HCT116 (cell line): ENCODE results near the gene MACROH2A2. TPM values are rescaled to one million over a fixed set of nuclear protein-coding genes. Genes with fewer than 3 reads are reported as not detected.

ENCODE experiments used
- ATAC-seq: fragments of 200-7000 bp; cut with Tn5 transposase; 2 replicates; pipeline ENCODE4 v1.9.1; 2020; ENCODE audit warnings: mild to moderate bottlenecking, moderate library complexity
- BruUV-seq: library from RNA; stranded (reverse); fragments of 400-500 nt; replicated peaks from 2 replicates; lab custom pipeline; 2021; lab: Mats Ljungman, UMichigan
- CTCF ChIA-PET: fragments of 300-600 bp; sonication (Branson Sonifier 250); formaldehyde crosslinking; loops from one replicate; lab custom pipeline; 2021; ENCODE audit warnings: antibody characterized with exemption; lab: Charles Lee
- POLR2A ChIA-PET: fragments of 300-600, 350-600 bp; sonication (Branson Sonifier 250); formaldehyde crosslinking; loops from one replicate; lab custom pipeline; 2021; ENCODE audit warnings: antibody characterized with exemption; lab: Charles Lee
- RAD21 ChIA-PET, 2 experiments: fragments of 300-600 bp; sonication (Branson Sonifier 250); formaldehyde crosslinking; loops; one replicate each; lab custom pipeline; 2023; ENCODE audit warnings: low total read pairs in 2 of 2; ENCODE audit not compliant: uncharacterized antibody in 2 of 2, unreplicated experiment in 2 of 2, low non-redundant PET in 1 of 2; lab: Charles Lee
- DNase-seq: peaks from one replicate; pipeline ENCODE4 v3.0.0-alpha.2; 2010; ENCODE audit warnings: low read depth, low spot score
- H2AFZ ChIP-seq: fragments of 200-600 bp; shearing (Covaris generic), sonication (generic); 2 replicates; pipeline ENCODE4 v1.6.1; 2017; ENCODE audit warnings: low read depth, mixed run types, mixed read lengths, antibody characterized with exemption, low read length; ENCODE audit not compliant: poor library complexity, severe bottlenecking
- H3K27ac ChIP-seq: 2 replicates; pipeline ENCODE4 v1.5.1; 2012; ENCODE audit warnings: low read depth, low read length
- H3K27me3 ChIP-seq: fragments of 200-600 bp; sonication (generic); 2 replicates; pipeline ENCODE4 v1.6.1; 2016; ENCODE audit warnings: mixed run types, low read length, mixed read lengths; ENCODE audit not compliant: insufficient read depth
- H3K36me3 ChIP-seq, 2 experiments: fragments of 200-500 bp in 1 of 2; fragments of 200-600 bp in 1 of 2; sonication (Bioruptor generic) in 1 of 2; sonication (generic) in 1 of 2; 2 replicates each; pipeline versions ENCODE4 v1.5.1 to v1.6.1; 2014 to 2016; ENCODE audit warnings: low read length in 2 of 2, inconsistent platforms in 1 of 2, mixed read lengths in 1 of 2, mixed run types in 1 of 2; ENCODE audit not compliant: insufficient read depth in 2 of 2, control insufficient read depth in 1 of 2
- H3K4me1 ChIP-seq, 2 experiments: fragments of 200-600 bp in 1 of 2; sonication (generic) in 1 of 2; 2 replicates each; pipeline versions ENCODE4 v1.5.1 to v1.6.1; 2012 to 2017; ENCODE audit warnings: low read length in 2 of 2, inconsistent platforms in 1 of 2, mild to moderate bottlenecking in 1 of 2, mixed read lengths in 1 of 2, mixed run types in 1 of 2, moderate library complexity in 1 of 2; ENCODE audit not compliant: insufficient read depth in 2 of 2, control insufficient read depth in 1 of 2
- H3K4me2 ChIP-seq: fragments of 200-600 bp; sonication (generic); 2 replicates; pipeline ENCODE4 v1.6.1; 2017; ENCODE audit warnings: mixed run types, low read length, mixed read lengths
- H3K4me3 ChIP-seq, 2 experiments: fragments of 200-600 bp in 1 of 2; sonication (generic) in 1 of 2; replicated peaks in 1 of 2; 2 replicates each; pipeline ENCODE4 v1.5.1; 2011 to 2016; ENCODE audit warnings: low read length in 2 of 2, control low read depth in 1 of 2, low read depth in 1 of 2, mild to moderate bottlenecking in 1 of 2, mixed read lengths in 1 of 2, mixed run types in 1 of 2
- H3K79me2 ChIP-seq: fragments of 200-600 bp; sonication (generic); 2 replicates; pipeline ENCODE4 v1.6.1; 2017; ENCODE audit warnings: mild to moderate bottlenecking, mixed run types, low read length, moderate library complexity, mixed read lengths; ENCODE audit not compliant: insufficient read depth
- H3K9ac ChIP-seq: fragments of 200-600 bp; sonication (generic); 2 replicates; pipeline ENCODE4 v1.6.1; 2016; ENCODE audit warnings: low read length, mixed read lengths
- H3K9me2 ChIP-seq: fragments of 200-600 bp; sonication (generic), shearing (Covaris generic); 2 replicates; pipeline ENCODE4 v1.6.1; 2017; ENCODE audit warnings: mixed run types, mild to moderate bottlenecking, moderate library complexity; ENCODE audit not compliant: insufficient read depth
- H3K9me3 ChIP-seq, 2 experiments: fragments of 200-500 bp in 1 of 2; fragments of 200-600 bp in 1 of 2; sonication (Bioruptor generic) in 1 of 2; sonication (generic) in 1 of 2; 2 replicates each; pipeline ENCODE4 v1.6.1; 2014 to 2017; ENCODE audit warnings: low read length in 2 of 2, mixed read lengths in 2 of 2, inconsistent platforms in 1 of 2, low read depth in 1 of 2, mild to moderate bottlenecking in 1 of 2, mixed run types in 1 of 2, moderate library complexity in 1 of 2; ENCODE audit not compliant: control insufficient read depth in 1 of 2, insufficient read depth in 1 of 2
- H4K20me1 ChIP-seq: fragments of 200-600 bp; sonication (generic), shearing (Covaris generic); 2 replicates; pipeline ENCODE4 v1.6.1; 2017; ENCODE audit warnings: mixed run types, mild to moderate bottlenecking, moderate library complexity; ENCODE audit not compliant: insufficient read depth
- ELF1 ChIP-seq: IDR thresholded peaks from 2 replicates; pipeline ENCODE4 v1.6.1; 2012; ENCODE audit warnings: low read depth, borderline replicate concordance
- POLR2A ChIP-seq: IDR thresholded peaks from 2 replicates; pipeline ENCODE4 v1.7.0; 2011; ENCODE audit warnings: borderline replicate concordance; ENCODE audit not compliant: insufficient read depth, insufficient read length; ENCODE audit errors: extremely low read depth
- POLR2AphosphoS5 ChIP-seq: IDR thresholded peaks from 2 replicates; pipeline ENCODE4 v1.6.1; 2011; ENCODE audit warnings: mild to moderate bottlenecking, low read depth, low read length, moderate library complexity
- TCF7L2 ChIP-seq: IDR thresholded peaks from 2 replicates; pipeline ENCODE4 v1.7.0; 2011; ENCODE audit warnings: borderline replicate concordance, inconsistent platforms; ENCODE audit not compliant: insufficient read depth, insufficient read length; ENCODE audit errors: extremely low read depth
- ZFX ChIP-seq: fragments of 450-650 bp; IDR thresholded peaks from 2 replicates; pipeline ENCODE4 v1.6.1; 2017
- ZNF274 ChIP-seq: fragments of 200-500 bp; sonication (Bioruptor generic); IDR thresholded peaks from 2 replicates; pipeline ENCODE4 v1.6.1; 2014; ENCODE audit warnings: mild to moderate bottlenecking, low read depth, low read length, inconsistent platforms
- intact Hi-C: fragments of 100-400 bp; cut with micrococcal nuclease; formaldehyde crosslinking; loops from 2 replicates; pipeline ENCODE4 v1.10.0; 2022
- total RNA-seq: library from RNA; stranded (reverse); gene quantifications from one replicate; pipeline ENCODE4 v1.2.1, GENCODE V29; 2021; ENCODE audit not compliant: unreplicated experiment

Gene MACROH2A2
- total RNA-seq, 1 experiment from 2014 or later, result 41.4 TPM

DNA sequence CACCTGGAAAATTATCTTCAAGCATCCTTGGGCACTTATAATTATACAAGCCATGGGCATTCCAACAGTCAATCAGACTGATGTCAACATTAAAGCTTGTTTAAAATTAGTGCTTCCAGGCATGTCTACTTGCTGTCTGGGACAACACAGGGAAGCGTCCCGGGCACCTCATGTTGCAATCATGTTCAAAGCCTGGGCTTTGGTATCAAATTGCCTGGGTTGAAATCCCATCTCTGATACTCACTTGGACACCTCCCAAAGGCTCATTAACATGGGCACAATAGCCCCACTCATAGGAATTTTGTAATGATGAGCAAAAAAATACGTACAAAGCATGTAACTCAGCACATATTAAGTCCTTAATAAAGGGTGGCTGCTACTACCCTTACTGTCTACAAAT lies 65.5 kb downstream of the MACROH2A2 start:
- no peaks in the 10 kb centered on the region for H3K4me1 ChIP-seq
- CTCF ChIA-PET, result interaction anchor here (2.4 to 2.5 kb wide), 2 partner anchors 28 to 269 kb away, joined by 6 to 10 read pairs; partner anchors contain the start of gene TYSND1

DNA sequence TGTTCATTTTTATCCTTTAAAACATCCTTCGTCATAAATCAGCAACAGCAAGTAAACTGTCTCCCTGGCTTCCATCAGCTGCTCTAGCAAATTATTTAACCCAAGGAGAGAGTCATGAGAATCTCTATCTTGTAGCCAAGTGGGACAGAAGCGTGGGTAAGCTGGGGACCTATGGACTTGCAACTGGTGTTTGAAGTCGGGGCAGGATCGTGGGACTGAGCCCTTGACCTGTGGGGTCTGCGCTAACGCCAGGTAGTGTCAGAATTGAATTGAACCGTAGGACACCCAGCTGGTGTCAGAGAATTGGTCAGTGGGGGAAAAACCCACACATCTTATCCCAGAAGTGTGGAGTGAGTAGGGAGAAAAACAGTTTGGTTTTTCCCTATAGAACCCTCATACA lies 66.6 kb downstream of the MACROH2A2 start:
- H3K9me2 ChIP-seq, result no peaks in the 10 kb centered on the region
- DNase-seq (no peak), ATAC-seq (no peak)
- H3K4me2 ChIP-seq, result no peak overlapping the region
- no peak for TF ChIP-seq TCF7L2
- no peak for TF ChIP-seq ZFX
- TF ChIP-seq POLR2AphosphoS5, result no peak
- RAD21 ChIA-PET, result no interaction called here
- no TSS peak for BruUV-seq
- H3K27ac ChIP-seq, result no peak overlapping the region
- peaks cover 10 to 46% of the 10 kb centered on the region in 2 experiments; a peak in 3 of 4 replicates for H3K36me3 ChIP-seq
- H3K9me3 ChIP-seq, result no peaks in the 10 kb centered on the region
- H4K20me1 ChIP-seq, result no peaks in the 10 kb centered on the region
- peaks cover under 1% of the 10 kb centered on the region; the same call in 1 of the 2 replicates for H3K79me2 ChIP-seq
- H3K9ac ChIP-seq, result no peak overlapping the region
- POLR2A ChIA-PET, result interaction anchor here (0.7 kb wide), 1 partner anchor 9 kb away, joined by 3 read pairs; no protein-coding TSS in a partner anchor
- no peaks in the 10 kb centered on the region; a peak in 1 of 4 replicates for H3K4me1 ChIP-seq
- H3K4me3 ChIP-seq, result no peak overlapping the region
- H3K27me3 ChIP-seq, result no peaks in the 10 kb centered on the region
- CTCF ChIA-PET, result interaction anchor here (2.4 to 2.5 kb wide), 2 partner anchors 27 to 268 kb away, joined by 6 to 10 read pairs; partner anchors contain the start of gene TYSND1
- intact Hi-C loops, result no loop called here
- no peak overlapping the region for H2AFZ ChIP-seq

More for the DNA sequence above, 65.5 kb downstream of the MACROH2A2 start:
- RAD21 ChIA-PET, result no interaction called here
- POLR2A ChIA-PET, result interaction anchor here (0.7 kb wide), 1 partner anchor 8 kb away, joined by 3 read pairs; no protein-coding TSS in a partner anchor
- H3K9me3 ChIP-seq, result no peaks in the 10 kb centered on the region
- H3K36me3 ChIP-seq, result peaks cover 10 to 52% of the 10 kb centered on the region in 2 experiments; a peak in 3 of 4 replicates
- no peak overlapping the region for H3K4me2 ChIP-seq
- H2AFZ ChIP-seq, result no peak overlapping the region
- TF ChIP-seq ELF1 (no peak), ZNF274 (no peak), POLR2A (no peak)
- H3K27ac ChIP-seq, result no peak overlapping the region
- no peak overlapping the region for H3K9ac ChIP-seq
- no peaks in the 10 kb centered on the region for H3K79me2 ChIP-seq
- no peak for ATAC-seq
- intact Hi-C loops, result no loop called here
- no TSS peak for BruUV-seq
- no peak for DNase-seq
- H3K27me3 ChIP-seq, result no peaks in the 10 kb centered on the region
- no peaks in the 10 kb centered on the region for H4K20me1 ChIP-seq
- no peaks in the 10 kb centered on the region for H3K9me2 ChIP-seq
- no peak overlapping the region for H3K4me3 ChIP-seq
